GM13976 (cell line): Measurements from ENCODE around the gene AFDN.

Source experiments
- DNase-seq: peaks from one replicate; pipeline ENCODE4 v3.0.0; 2012; ENCODE audit warnings: low spot score
- in situ Hi-C: fragments of 300-500 bp; cut with MboI; formaldehyde crosslinking; loops from one replicate; pipeline ENCODE4 v1.12.0; 2022; ENCODE audit warnings: low sequenced_read_pairs, mixed read lengths, inconsistent platforms; ENCODE audit not compliant: unreplicated experiment
- TF ChIP-seq, protein P1 (sequence below): IDR thresholded peaks from 2 replicates; pipeline ENCODE4 v1.5.1; 2012; ENCODE audit warnings: borderline replicate concordance, mild to moderate bottlenecking; ENCODE audit not compliant: insufficient read depth; ENCODE audit errors: extremely low read depth, missing control alignments, control extremely low read depth

Gene AFDN

DNA sequence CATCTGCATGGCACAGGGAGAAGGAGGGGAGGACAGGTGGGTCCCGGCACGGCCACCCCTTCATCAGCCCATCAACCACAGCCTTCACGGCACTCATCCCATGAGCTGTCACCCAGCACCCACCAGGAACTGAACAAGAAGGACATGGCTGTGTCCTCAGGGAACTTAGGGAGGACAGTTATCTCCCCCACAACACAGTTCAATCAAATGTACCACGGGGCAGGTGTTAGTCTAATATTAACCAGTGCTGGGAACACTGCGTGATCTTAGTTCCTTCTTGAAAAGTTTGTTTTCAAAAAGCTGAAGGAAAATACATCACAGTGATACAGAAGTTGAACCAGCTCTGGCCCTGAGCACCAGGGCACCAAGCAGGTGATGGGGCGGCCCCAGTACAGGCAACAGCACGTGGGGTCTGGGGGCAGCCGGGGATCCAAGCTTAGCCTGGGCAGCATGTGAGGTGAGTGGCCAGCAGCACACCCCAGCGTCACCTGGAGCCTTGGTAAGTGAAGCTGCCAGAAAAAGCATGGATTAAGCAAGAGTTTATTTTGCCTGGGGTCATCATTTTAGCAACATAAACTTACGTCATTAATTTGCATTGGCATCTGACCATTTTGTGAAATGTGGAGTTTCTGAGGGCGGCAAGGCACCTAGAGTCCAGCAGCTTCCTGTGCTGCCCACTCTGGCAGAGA lies 35.5 kb upstream of the AFDN start:
- TF ChIP-seq, protein P1, sequence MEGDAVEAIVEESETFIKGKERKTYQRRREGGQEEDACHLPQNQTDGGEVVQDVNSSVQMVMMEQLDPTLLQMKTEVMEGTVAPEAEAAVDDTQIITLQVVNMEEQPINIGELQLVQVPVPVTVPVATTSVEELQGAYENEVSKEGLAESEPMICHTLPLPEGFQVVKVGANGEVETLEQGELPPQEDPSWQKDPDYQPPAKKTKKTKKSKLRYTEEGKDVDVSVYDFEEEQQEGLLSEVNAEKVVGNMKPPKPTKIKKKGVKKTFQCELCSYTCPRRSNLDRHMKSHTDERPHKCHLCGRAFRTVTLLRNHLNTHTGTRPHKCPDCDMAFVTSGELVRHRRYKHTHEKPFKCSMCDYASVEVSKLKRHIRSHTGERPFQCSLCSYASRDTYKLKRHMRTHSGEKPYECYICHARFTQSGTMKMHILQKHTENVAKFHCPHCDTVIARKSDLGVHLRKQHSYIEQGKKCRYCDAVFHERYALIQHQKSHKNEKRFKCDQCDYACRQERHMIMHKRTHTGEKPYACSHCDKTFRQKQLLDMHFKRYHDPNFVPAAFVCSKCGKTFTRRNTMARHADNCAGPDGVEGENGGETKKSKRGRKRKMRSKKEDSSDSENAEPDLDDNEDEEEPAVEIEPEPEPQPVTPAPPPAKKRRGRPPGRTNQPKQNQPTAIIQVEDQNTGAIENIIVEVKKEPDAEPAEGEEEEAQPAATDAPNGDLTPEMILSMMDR: no peak
- DNase-seq: no peak
- in situ Hi-C loops: no loop called here

DNA sequence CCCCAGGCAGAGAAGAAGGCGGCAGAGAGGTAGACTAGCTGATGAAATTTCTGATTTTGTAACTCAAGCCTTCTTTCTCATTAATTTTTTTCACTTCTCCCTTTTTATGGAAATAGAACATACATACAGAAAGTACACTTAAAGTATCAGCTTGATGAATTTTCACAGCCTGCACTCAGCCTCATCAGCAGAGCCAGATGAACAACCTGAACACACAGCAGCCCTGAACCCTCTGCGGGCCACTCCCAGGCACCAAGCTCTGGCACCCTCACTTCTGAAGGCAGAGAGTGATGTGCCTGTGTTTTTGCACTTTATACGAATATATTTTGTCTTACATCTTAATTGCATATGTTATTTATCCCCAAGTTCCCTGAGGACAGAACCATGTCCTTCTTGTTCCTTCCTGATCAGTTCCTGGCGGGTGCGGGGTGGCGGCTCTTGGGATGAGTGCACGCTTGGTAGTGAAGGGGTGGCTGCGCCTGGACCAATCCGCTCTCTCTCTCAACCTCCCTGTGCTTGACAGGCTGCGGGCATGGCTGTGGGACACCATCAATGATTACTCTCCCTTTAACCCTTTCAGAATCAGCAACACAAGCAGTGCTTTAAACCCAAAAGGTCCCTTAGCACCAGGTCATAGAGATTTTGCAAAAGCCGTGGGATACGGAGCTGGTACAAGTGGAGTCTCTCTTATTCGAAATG lies 34.8 kb upstream of the AFDN start:
- no peak for DNase-seq
- in situ Hi-C loops: no loop called here

DNA sequence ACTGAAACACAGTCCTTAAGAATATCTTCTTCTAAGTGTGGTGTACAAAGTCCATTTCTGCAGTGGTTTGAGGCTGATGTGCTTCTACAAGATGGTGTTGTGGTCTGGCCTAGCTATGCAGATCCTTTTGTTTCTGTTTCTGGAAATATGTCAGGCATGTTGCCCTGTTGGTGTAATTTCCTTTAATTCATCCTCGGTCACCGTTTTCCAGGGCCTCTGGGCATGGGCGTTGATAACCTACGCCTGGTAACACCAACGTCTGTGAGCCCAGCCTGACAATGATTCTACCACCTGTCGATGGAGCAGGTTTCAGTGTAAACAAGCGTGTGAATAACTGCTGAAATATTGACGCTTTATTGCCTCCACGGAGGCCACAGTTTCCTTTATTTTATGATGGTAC lies 33.3 kb upstream of the AFDN start:
- DNase-seq: no peak
- in situ Hi-C loops: no loop called here
- TF ChIP-seq, protein P1: no peak

More for the DNA sequence above, 34.8 kb upstream of the AFDN start:
- TF ChIP-seq, protein P1: no peak

DNA sequence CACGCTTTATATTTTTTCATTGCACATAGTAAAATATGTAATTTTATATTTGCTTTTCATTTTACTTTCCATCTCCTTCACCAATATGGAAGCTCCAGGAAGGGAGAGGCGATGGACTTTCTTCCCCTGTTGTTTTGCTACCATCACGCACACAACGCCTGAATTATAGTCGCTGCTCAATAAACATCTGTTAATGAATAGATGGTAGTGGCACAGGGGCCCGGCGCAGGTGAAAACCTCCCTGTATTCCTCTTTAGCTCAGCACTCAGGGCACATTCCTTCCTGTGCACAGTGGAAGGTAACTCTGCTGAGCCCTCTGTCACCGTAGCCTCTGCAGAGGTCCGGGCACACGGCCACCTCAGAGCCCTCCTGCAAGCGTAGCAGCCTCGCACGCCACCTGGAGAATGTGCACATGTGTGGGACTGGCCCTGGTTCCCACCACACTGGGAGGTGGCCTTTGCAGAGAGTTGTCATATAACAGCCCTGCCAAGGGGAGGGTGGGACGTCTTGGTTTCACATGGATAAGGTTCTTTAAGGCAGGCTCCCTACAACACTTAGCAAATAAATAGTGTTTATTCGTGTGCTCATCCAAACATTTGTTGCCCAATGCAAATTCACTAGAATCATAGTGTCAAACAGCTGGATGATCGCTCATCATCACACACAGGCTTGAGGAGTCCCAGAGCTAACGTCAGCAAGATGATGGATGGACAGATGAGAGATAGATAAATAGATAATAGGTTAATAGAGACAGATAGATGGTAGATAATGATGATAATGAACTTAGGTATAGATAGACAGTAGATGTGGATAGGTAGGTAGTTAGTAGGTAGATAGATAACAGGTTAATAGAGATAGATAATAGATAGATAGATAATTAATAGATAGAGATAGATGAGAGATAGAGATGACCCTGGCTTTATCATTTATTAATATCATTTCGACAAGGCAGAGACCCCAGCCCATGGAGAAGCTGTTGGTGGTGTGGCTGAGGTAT lies 32.3 kb upstream of the AFDN start:
- in situ Hi-C loops: no loop called here
- no peak for DNase-seq
- TF ChIP-seq, protein P1: no peak

DNA sequence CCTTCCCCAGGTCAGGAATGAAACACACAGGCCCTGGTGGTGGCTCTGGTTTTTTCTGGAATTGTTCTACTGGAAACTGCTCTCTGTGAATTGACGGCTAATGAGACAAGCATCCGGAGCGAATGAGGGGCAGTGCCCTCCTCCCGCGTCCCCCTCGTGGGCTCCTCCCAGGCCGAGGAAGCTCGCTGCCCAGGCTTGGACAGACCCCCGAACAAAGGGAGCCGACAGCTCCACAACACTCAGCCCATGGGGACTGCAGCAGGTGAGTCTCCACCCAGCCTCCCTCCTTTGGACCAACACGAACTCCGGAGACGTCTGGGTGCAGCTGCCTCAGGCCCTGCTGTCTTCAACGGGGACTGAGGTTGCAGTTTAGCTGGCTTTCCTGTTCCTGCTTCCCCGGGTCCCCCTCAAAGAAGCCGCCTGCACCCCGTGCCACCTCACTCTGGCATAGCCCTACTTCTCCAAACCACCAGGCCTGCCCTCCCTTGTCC lies 31.3 kb upstream of the AFDN start:
- TF ChIP-seq, protein P1: no peak
- in situ Hi-C loops: no loop called here
- DNase-seq: no peak

DNA sequence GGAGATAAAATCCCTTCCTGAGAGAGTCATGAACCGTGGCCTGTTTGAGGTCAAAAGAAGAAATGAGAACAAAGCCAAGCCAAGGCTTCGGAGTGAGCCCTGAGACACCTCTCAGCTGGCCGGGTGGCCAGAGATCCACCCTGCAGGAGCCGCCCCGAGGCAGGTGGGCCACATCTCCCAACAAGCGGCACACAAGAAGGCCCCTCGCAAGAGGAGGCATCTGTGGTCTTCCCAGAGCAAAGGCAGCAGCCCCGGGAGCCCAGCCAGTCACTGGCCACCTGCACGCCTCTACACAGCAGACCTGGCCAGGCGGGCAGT lies 30.9 kb upstream of the AFDN start:
- no peak for DNase-seq
- in situ Hi-C loops: no loop called here
- TF ChIP-seq, protein P1: no peak
